Lung (tissue), 16 donors: Measurements from ENCODE around the gene SLC16A13. TPM values are rescaled to one million over a fixed set of nuclear protein-coding genes. Genes with fewer than 3 reads are reported as not detected.
"Not testable (repeated sequence)": the region's sequence is repeated elsewhere in the genome, so short reads cannot be mapped to it uniquely, and the experiment has no call there.

Experiments
- ATAC-seq: fragments of 200-7000 bp; cut with Tn5 transposase; one replicate; pipeline ENCODE4 v1.9.1; 2020; ENCODE audit warnings: moderate number of reproducible peaks; ENCODE audit not compliant: insufficient read depth, low FRiP score
- DNase-seq, 3 donors: peaks; one replicate each; pipeline ENCODE4 v3.0.0-alpha.2; 2013 to 2017
- H3K27ac ChIP-seq, 2 donors: one replicate each; pipeline ENCODE4 v1.5.1; 2013; ENCODE audit warnings: mild to moderate bottlenecking in 2 of 2, moderate library complexity in 2 of 2, control low read depth in 1 of 2, inconsistent platforms in 1 of 2, low read depth in 1 of 2, low read length in 1 of 2
- H3K27me3 ChIP-seq, 3 donors: one replicate each; pipeline ENCODE4 v1.5.1; 2013; ENCODE audit warnings: low read length in 2 of 3; ENCODE audit not compliant: control insufficient read depth in 3 of 3, insufficient read depth in 3 of 3
- H3K36me3 ChIP-seq, 4 donors: one replicate each; pipeline ENCODE4 v1.5.1; 2013; ENCODE audit warnings: low read length in 4 of 4, mild to moderate bottlenecking in 1 of 4, moderate library complexity in 1 of 4; ENCODE audit not compliant: control insufficient read depth in 4 of 4, insufficient read depth in 4 of 4
- H3K4me1 ChIP-seq, 5 donors: one replicate each; pipeline ENCODE4 v1.5.1; 2013; ENCODE audit warnings: low read length in 5 of 5, mild to moderate bottlenecking in 2 of 5, moderate library complexity in 1 of 5; ENCODE audit not compliant: control insufficient read depth in 5 of 5, insufficient read depth in 5 of 5
- H3K4me3 ChIP-seq: one replicate; pipeline ENCODE4 v1.5.1; 2013; ENCODE audit warnings: mild to moderate bottlenecking, control low read depth, moderate library complexity
- H3K9ac ChIP-seq, 2 donors: one replicate each; pipeline ENCODE4 v1.5.1; 2013; ENCODE audit warnings: low read length in 2 of 2, control low read depth in 1 of 2; ENCODE audit not compliant: insufficient read depth in 1 of 2
- H3K9me3 ChIP-seq, 4 donors: one replicate each; pipeline ENCODE4 v1.5.1; 2013; ENCODE audit warnings: low read length in 3 of 4, mild to moderate bottlenecking in 1 of 4, moderate library complexity in 1 of 4; ENCODE audit not compliant: control insufficient read depth in 4 of 4, insufficient read depth in 3 of 4
- CTCF ChIP-seq: IDR thresholded peaks from 2 replicates; pipeline ENCODE4 v1.5.1; 2012; ENCODE audit warnings: mild to moderate bottlenecking; ENCODE audit errors: control extremely low read depth, extremely low read depth
- WGBS, 2 donors: extraction: QIAGEN DNeasy Blood & Tissue Kit; methylation state at CpG; one replicate each; pipeline ENCODE4 v1.1.7; 2013; 5-methylcytosine and 5-hydroxymethylcytosine counted together
- long read RNA-seq, 5 donors: transcript quantifications; one replicate each; lab custom pipeline, GENCODE V29; 2026
- polyA plus RNA-seq, 2 donors: library from polyadenylated mRNA; stranded (reverse); fragments of 200-250 nt; gene quantifications; one replicate each; pipeline ENCODE4 v1.2.1, GENCODE V29; 2013
- total RNA-seq, 2 donors: library from RNA; depleted of rRNA in 1 of 2; stranded (reverse); fragments of >200 nt in 1 of 2; gene quantifications; one replicate each; pipeline ENCODE4 v1.2.1, GENCODE V29; 2014 to 2021
- donor health status: control.
- donor health status: control.
- donor health status: Bipolar disorder and iron deficiency.
- donor health status: healthy.
- donor health status: DM: yes; HTN: yes; CAD: no.

Gene SLC16A13, protein sequence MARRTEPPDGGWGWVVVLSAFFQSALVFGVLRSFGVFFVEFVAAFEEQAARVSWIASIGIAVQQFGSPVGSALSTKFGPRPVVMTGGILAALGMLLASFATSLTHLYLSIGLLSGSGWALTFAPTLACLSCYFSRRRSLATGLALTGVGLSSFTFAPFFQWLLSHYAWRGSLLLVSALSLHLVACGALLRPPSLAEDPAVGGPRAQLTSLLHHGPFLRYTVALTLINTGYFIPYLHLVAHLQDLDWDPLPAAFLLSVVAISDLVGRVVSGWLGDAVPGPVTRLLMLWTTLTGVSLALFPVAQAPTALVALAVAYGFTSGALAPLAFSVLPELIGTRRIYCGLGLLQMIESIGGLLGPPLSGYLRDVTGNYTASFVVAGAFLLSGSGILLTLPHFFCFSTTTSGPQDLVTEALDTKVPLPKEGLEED
- 10 to 100 TPM in 1 of 2 donors, 1 to 10 TPM in 1; 1.3 to 23.6 TPM for total RNA-seq
- 1 to 10 TPM; 4.8 to 7.9 TPM for polyA plus RNA-seq
- long read RNA-seq, donor 1: 0 reads
- long read RNA-seq, donor 2, partial matches to known transcripts: 0 of 2 reads
- long read RNA-seq, donor 2, other reads (novel, unspliced or antisense): 0 of 2 reads
- long read RNA-seq, donor 3: 0 reads
- long read RNA-seq, donor 4: 0 reads
- long read RNA-seq, donor 5, partial matches to known transcripts: 0 of 2 reads
- long read RNA-seq, donor 5, other reads (novel, unspliced or antisense): 0 of 2 reads

- peak; percentile 93 for ATAC-seq
- peak within 1 kb of the TSS in 1 of 2 donors; percentile 73 for H3K9ac ChIP-seq
- no peaks in the 10 kb centered on the region for H3K36me3 ChIP-seq
- peaks cover 0 to 13% (median 4%) of the 10 kb centered on the region in 5 donors for H3K4me1 ChIP-seq
- DNase-seq: peak; percentile 94 to 97 (median 96)
- 1% methylated on average over 50 to 52 of the region's 52 CpGs for WGBS, 2 donors
- H3K9me3 ChIP-seq: no peaks in the 10 kb centered on the region
- H3K4me3 ChIP-seq: peak within 1 kb of the TSS; percentile 59
- TF ChIP-seq CTCF: no peak
- H3K27ac ChIP-seq: peak within 1 kb of the TSS; percentile 29 to 92
- no peaks in the 10 kb centered on the region for H3K27me3 ChIP-seq
These were observed at the start of gene SLC16A13 for GRCh38 chr17:7035591-7036368. TSS of gene SLC16A13 (plus strand) at chr17:7036015. CDS start at chr17:7036383, 368 bp downstream.

DNA sequence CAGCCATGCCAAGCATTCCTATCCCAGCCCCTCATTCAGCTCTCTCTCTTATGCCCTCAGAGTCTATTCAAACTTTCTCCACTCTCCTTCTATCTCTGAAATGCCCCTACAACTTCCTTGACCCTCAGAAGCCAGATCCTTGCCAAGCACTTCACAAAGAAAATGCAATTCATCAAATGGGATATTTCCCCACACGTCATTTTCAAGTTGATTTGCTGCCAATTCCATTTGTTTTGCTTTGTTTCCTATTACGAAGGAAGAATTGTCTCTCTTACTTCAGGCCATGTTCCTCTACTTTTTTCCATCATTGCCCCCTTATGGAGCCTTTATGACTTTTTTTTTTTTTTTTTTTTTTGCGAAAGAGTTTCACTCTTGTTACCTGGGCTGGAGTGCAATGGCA is 49.1 kb upstream of the SLC16A13 start:
- ATAC-seq (no peak), DNase-seq (peak in 2 of 3 donors; percentile 59 to 66)
- Histone ChIP-seq H3K4me1 (peaks cover 0 to 3% (median 2%) of the 10 kb centered on the region in 5 donors), H3K4me3 (no peak overlapping the region), H3K27me3 (no peaks in the 10 kb centered on the region), H3K9ac (no peak overlapping the region), H3K27ac (no peak overlapping the region), H3K9me3 (no peaks in the 10 kb centered on the region), H3K36me3 (no peaks in the 10 kb centered on the region)
- 31 to 40% methylated on average over 3 of the region's 3 CpGs for WGBS, 2 donors
- no peak for TF ChIP-seq CTCF

DNA sequence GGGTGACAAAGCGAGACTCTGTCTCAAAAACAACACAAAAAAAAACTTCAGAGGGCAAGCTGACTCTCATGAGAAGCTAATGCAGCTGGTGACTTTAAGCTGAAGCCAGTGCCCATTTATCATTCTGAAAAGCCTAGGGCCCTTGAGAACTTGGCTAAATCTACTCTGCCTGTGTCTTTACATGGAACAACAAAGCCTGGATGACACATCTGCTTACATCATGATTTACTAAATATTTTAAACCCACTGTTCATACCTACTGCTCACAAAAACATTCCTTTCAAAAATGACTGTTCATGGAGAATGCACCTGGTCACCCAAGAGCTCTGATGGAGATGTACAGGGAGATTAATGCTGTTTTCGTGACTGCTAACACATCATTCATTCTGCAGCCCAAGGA is 46.0 kb upstream of the SLC16A13 start:
- WGBS, 2 donors: 91 to 97% methylated on average over 2 of the region's 2 CpGs
- no peak for ATAC-seq
- H3K27me3 ChIP-seq: peaks cover 0 to 10% (median 0%) of the 10 kb centered on the region in 3 donors

DNA sequence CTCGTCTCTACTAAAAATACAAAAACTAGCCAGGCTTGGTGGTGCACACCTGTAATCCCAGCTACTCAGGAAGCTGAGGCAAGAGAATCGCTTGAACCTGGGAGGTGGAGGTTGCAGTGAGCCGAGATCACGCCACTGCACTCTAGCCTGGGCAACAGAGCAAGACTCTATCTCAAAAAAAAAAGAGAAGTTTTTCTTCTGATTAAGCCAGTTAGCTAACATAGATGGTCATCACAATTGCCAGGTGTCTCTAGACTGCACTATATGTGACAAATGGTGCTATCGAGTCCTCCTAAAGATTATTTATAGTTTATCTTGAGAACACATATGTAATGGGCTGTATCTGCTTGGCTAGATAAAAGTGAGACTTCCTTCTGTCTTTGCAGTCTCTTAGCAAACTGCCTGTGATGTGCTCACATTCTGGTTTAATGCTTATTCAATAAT is 42.2 kb upstream of the SLC16A13 start:
- 69 to 71% methylated on average over 5 of the region's 5 CpGs for WGBS, 2 donors
- Histone ChIP-seq H3K36me3 (peaks cover 0 to 18% (median 1%) of the 10 kb centered on the region in 4 donors), H3K27me3 (peaks cover 0 to 29% (median 0%) of the 10 kb centered on the region in 3 donors), H3K4me1 (peaks cover 0 to 12% (median 0%) of the 10 kb centered on the region in 5 donors)
- ATAC-seq, H3K9ac ChIP-seq, H3K27ac ChIP-seq, H3K4me3 ChIP-seq, H3K9me3 ChIP-seq, DNase-seq: not testable (repeated sequence)

More for the DNA sequence above, 46.0 kb upstream of the SLC16A13 start:
- Histone ChIP-seq H3K36me3 (no peaks in the 10 kb centered on the region), H3K9me3 (no peaks in the 10 kb centered on the region), H3K4me1 (peaks cover 0 to 3% (median 2%) of the 10 kb centered on the region in 5 donors), H3K27ac (no peak overlapping the region), H3K4me3 (no peak overlapping the region), H3K9ac (no peak overlapping the region)
- DNase-seq: no peak
- no peak for TF ChIP-seq CTCF
